ENCODE measurements around the gene ZNF354C. TPM values are rescaled to one million over a fixed set of nuclear protein-coding genes. Genes with fewer than 3 reads are reported as not detected.

Gene ZNF354C
- total RNA-seq, 4 donors from 2014 or later = 5.0 to 7.9 (median 6.3) TPM

DNA sequence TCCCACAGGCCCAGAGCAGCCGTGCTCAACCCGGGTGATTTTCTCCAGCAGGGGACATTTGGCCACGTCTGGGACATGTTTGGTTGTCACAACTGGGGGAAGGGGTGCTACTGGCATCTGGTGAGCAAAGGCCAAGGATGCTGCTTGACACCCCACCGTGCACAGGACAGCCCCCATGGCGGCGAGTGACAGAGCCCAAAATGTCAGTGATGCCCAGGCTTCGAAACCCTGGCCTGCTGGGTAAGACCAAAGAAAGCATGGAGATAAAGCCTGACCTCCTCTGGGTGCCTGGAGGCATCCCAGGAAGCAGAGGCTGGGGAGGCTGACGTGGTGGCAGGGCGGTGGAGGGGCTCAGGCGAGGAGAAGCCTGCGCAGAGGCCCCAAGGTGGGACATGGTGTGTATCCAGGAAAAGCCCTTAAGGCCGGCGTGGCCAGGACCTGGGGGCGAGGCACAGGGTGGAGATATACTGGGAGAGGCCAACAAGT is 66.4 kb downstream of the ZNF354C start:
- DNase-seq (ENCODE audit: extremely low spot score) = no peak
- no peak overlapping the region for H3K27ac ChIP-seq (replicated peaks in 1 of 4)
- 87% methylated on average over 14 of the region's 14 CpGs for WGBS
- TF ChIP-seq, protein P1, sequence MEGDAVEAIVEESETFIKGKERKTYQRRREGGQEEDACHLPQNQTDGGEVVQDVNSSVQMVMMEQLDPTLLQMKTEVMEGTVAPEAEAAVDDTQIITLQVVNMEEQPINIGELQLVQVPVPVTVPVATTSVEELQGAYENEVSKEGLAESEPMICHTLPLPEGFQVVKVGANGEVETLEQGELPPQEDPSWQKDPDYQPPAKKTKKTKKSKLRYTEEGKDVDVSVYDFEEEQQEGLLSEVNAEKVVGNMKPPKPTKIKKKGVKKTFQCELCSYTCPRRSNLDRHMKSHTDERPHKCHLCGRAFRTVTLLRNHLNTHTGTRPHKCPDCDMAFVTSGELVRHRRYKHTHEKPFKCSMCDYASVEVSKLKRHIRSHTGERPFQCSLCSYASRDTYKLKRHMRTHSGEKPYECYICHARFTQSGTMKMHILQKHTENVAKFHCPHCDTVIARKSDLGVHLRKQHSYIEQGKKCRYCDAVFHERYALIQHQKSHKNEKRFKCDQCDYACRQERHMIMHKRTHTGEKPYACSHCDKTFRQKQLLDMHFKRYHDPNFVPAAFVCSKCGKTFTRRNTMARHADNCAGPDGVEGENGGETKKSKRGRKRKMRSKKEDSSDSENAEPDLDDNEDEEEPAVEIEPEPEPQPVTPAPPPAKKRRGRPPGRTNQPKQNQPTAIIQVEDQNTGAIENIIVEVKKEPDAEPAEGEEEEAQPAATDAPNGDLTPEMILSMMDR (IDR thresholded peaks at IDR 0.05) = no peak
- TF ChIP-seq POLR2AphosphoS5 (IDR thresholded peaks at IDR 0.05) = no peak
- TF ChIP-seq POLR2A (IDR thresholded peaks at IDR 0.05; ENCODE audit: low read depth) = no peak
- TF ChIP-seq EP300 (IDR thresholded peaks at IDR 0.05) = no peak
- no peaks in the 10 kb centered on the region for H3K27me3 ChIP-seq
- no peak overlapping the region for H3K4me3 ChIP-seq
- H3K9me3 ChIP-seq = peaks cover 0 to 1% (median 0%) of the 10 kb centered on the region in 4 donors
- peaks cover 0 to 40% (median 22%) of the 10 kb centered on the region in 4 donors for H3K36me3 ChIP-seq
- H3K4me1 ChIP-seq = no peaks in the 10 kb centered on the region
- intact Hi-C loops (cut with DNase I) = no loop called here

DNA sequence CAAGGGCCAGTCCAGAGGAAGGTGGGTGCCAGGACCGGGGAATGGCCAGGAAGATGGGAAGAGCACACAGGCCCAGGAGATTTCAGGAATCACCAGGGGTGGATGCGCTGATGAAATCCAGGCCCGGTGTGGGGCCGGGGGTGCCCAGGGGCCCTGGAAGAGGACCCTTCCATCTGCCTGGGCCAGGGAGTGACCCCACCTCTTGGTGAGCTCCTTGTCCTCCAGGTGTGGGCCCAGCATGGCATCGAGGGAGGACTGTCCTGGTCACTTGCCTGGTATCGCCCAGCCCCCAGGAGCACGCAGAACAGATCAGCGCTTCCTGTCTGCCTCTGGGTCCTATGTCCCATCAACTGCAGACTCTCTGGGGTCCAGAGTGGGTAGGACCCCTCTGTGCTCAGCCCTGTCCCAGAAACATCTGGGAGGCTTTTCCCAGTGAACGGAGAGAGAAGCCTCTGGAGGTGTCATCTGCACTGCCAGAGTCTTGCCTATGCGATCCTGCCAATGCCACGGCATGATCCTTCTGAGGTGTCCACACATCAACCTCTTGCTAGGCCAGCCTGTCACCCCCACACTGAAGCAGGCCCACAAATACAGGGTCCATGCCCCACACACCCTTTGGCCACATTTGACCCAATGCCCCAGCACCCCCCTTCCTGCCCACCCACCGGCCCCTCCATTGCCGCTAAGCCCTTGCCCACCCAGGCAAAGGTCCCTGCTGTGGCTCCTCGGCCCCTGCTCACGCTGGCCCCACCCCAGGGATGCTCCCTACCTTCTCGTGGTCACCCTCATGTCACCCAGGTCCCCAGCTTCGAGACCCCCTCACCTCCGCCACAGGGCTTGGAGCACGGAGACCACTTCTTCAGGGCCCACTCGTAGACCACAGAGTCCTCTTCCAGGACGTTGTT is 67.2 kb downstream of the ZNF354C start:
- WGBS = 89% methylated on average over 15 of the region's 21 CpGs
- Histone ChIP-seq H3K4me1 (no peaks in the 10 kb centered on the region), H3K27me3 (no peaks in the 10 kb centered on the region), H3K27ac (replicated peaks in 1 of 4) (no peak overlapping the region), H3K36me3 (peaks cover 0 to 45% (median 19%) of the 10 kb centered on the region in 4 donors), H3K4me3 (no peak overlapping the region), H3K9me3 (no peaks in the 10 kb centered on the region)
- DNase-seq (ENCODE audit: extremely low spot score) = no peak
- intact Hi-C loops (cut with DNase I) = no loop called here
- TF ChIP-seq, protein P1 (IDR thresholded peaks at IDR 0.05) = no peak
- no peak for TF ChIP-seq POLR2AphosphoS5 (IDR thresholded peaks at IDR 0.05)
- TF ChIP-seq POLR2A (IDR thresholded peaks at IDR 0.05; ENCODE audit: low read depth) = no peak
- no peak for TF ChIP-seq EP300 (IDR thresholded peaks at IDR 0.05)

DNA sequence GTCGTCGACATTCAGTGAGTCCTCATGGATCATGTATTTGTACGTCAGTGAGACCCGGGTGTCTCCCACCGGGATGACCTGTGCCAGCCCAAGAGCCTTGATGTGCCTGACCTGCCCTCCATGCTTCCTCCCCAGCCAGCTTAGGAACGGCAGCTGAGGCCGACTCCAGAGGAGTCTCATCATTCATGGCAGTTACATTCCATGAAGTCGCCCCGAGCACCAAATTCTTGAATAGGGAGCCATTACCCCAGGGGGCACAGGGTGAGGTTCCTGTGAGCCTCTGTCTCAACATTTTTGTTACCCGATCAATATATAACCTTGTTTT is 67.8 kb downstream of the ZNF354C start:
- no peak overlapping the region for H3K4me3 ChIP-seq
- peaks cover 0 to 45% (median 19%) of the 10 kb centered on the region in 4 donors for H3K36me3 ChIP-seq
- no peaks in the 10 kb centered on the region for H3K4me1 ChIP-seq
- 94% methylated on average over 10 of the region's 10 CpGs for WGBS
- no peaks in the 10 kb centered on the region for H3K9me3 ChIP-seq
- DNase-seq (ENCODE audit: extremely low spot score) = no peak
- no peak overlapping the region for H3K27ac ChIP-seq (replicated peaks in 1 of 4)
- H3K27me3 ChIP-seq = no peaks in the 10 kb centered on the region
- intact Hi-C loops (cut with DNase I) = no loop called here
- TF ChIP-seq, protein P1 (IDR thresholded peaks at IDR 0.05) = no peak
- TF ChIP-seq POLR2AphosphoS5 (IDR thresholded peaks at IDR 0.05) (no peak), EP300 (IDR thresholded peaks at IDR 0.05) (no peak), POLR2A (IDR thresholded peaks at IDR 0.05; ENCODE audit: low read depth) (no peak)

DNA sequence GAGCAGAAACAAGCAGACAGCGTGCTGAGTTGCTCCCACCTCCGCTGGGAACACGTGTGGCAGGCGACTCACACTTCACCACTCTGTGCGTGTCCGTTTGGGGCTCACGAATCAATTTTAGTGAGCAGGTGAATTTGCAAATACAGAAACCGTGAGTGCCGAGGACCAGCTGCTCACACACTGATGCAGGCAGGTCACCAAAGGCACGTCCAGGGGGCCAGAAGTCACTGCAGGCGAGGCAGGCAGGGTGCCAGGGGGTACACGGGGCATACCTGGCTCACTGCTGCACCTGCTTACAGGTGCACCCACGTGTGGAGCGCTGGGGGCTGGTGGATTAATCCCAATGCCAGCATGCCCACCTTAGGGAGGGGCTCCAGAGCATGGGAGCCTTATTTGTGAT is 68.8 kb downstream of the ZNF354C start:
- H3K4me3 ChIP-seq = no peak overlapping the region
- WGBS = 84% methylated on average over 14 of the region's 14 CpGs
- intact Hi-C loops (cut with DNase I) = no loop called here
- no peaks in the 10 kb centered on the region for H3K9me3 ChIP-seq
- DNase-seq (ENCODE audit: extremely low spot score) = no peak
- no peaks in the 10 kb centered on the region for H3K27me3 ChIP-seq
- TF ChIP-seq EP300 (IDR thresholded peaks at IDR 0.05) (no peak), POLR2A (IDR thresholded peaks at IDR 0.05; ENCODE audit: low read depth) (no peak), POLR2AphosphoS5 (IDR thresholded peaks at IDR 0.05) (no peak)
- TF ChIP-seq, protein P1 (IDR thresholded peaks at IDR 0.05) = no peak
- H3K36me3 ChIP-seq = peaks cover 0 to 45% (median 19%) of the 10 kb centered on the region in 4 donors
- H3K27ac ChIP-seq (replicated peaks in 1 of 4) = no peak overlapping the region
- H3K4me1 ChIP-seq = no peaks in the 10 kb centered on the region

All from esophagus muscularis mucosa (tissue), 4 donors.